AG10803 (cell line): ENCODE data around the gene ZNF823.

ENCODE experiments used
- DNase-seq: peaks from one replicate; pipeline ENCODE4 v3.0.0; 2010; ENCODE audit warnings: low read depth
- H3K4me3 ChIP-seq: 2 replicates; pipeline ENCODE4 v1.5.1; 2011; ENCODE audit warnings: mild to moderate bottlenecking, low read length, control low read depth
- CTCF ChIP-seq: conservative IDR thresholded peaks from 2 replicates; pipeline ENCODE4 v1.5.1; 2011; ENCODE audit warnings: mild to moderate bottlenecking, low read length, control low read depth, inconsistent platforms

The ZNF823 gene

DNA sequence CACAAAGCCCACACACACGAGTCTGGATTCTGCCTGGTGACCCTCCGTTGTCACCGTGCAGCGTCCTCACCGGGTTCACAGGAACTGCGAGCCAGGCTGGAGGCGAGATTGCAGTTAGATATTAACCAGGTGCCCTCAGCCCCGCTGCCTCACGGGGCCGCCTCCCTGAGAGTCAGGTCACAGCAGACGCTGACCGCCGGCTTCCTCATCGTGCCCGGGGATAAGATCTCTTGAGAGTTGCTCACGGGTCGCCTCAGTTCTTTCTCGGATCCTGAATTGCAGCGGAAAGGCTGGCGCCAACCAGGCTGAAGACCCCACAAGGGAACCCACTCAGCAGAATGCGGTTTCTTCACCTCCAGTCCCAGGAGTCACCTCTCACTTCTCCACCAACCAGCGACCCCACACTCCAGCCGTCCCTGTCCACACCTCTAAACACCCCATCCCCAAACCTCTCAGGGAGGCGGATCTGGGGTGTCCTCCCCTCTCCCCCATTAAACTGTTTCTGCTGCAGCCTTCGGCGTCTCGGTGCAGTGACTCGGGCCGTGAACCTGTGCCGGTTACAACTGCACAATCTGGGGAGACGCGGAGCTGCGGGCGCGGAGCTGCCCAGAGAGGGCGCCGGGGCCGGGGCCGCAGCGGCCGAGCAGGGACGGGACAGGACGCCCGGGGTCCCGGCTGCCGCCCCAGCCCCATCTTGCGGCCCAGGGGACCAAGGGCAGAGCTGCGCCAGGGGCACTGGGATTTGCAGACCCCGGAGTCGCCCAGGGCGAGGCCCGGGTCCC is 591 bp downstream of the ZNF823 start:
- peak overlapping the region; percentile 86 for H3K4me3 ChIP-seq
- DNase-seq, result peak; percentile 14
- TF ChIP-seq CTCF, result no peak

GRCh38 chr19:11736696-11737095 is 2.0 kb downstream of the ZNF823 start:
- no peak for TF ChIP-seq CTCF
- H3K4me3 ChIP-seq, result 0 out of 2 replicates have a peak overlapping the region, but pooled peaks have one; percentile 12
- DNase-seq, result peak; percentile 38

DNA sequence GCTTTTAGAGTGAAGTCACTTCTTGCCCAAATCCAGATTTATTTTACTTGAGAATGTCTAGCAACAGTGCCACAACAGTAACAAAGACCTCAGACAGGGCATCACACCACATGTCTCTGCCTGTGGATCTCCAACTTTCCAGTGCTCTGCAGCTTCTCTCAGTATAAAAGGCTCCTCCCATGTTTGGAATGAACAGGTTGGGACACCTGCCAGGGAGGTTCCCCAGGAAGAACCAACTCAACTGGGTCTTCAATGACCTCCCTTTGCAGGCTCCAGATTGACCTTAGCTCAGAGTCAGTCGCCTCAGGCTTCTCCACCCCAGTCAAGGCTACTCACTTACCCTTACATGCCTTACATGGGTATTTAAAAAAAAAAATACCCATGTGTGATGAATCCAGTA is 3.4 kb downstream of the ZNF823 start:
- TF ChIP-seq CTCF, result no peak

GRCh38 chr19:11729586-11729985 is 9.2 kb downstream of the ZNF823 start:
- no peak for DNase-seq
- no peak for TF ChIP-seq CTCF
- H3K4me3 ChIP-seq, result no peak overlapping the region

More for the DNA sequence above, 3.4 kb downstream of the ZNF823 start:
- no peak overlapping the region for H3K4me3 ChIP-seq
- DNase-seq, result no peak

- no peak for TF ChIP-seq CTCF
- no peak for DNase-seq
- H3K4me3 ChIP-seq, result no peak overlapping the region
These were observed 16.3 kb downstream of the ZNF823 start for GRCh38 chr19:11722414-11722813.

DNA sequence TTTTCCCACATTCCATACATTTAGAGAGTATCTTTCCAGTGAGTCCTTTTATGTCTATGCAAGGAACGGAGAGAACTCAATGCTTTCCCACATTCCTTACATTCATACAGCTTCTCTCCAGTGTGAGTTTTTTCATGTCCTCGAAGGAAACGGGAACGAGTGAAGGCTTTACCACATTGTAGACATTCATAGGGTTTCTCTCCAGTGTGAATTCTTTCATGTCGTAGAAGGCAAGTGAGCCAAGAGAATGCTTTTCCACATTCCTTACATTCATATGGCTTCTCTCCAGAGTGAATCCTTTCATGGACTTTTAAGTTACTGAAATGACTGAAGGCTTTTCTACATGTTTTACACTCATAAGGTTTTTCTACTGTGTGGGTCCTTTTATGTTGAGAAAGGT is 17.1 kb downstream of the ZNF823 start:
- H3K4me3 ChIP-seq, result no peak overlapping the region
- no peak for DNase-seq
- TF ChIP-seq CTCF, result no peak

DNA sequence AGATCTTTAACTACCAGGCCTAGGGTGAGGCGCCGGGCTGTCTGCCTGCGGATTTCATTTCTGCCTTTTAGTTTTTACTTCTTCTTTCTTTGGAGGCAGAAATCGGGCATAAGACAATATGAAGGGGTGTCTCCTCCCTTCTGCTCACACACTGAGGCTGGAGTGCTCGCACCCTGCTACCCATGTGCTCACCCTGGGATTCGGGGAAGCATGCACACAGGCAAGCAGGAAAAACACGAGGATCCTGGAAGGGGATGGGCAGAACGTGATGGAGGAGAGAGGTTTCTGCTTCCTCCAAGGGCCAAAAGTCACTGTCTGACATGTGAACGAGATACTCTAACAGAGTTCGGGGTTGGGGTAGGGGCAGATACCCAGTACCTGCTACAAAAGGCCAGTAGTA is 28.4 kb downstream of the ZNF823 start:
- DNase-seq, result no peak
- H3K4me3 ChIP-seq, result no peak overlapping the region
- TF ChIP-seq CTCF, result no peak
